ENCODE measurements around the gene USP5.

The USP5 gene

DNA sequence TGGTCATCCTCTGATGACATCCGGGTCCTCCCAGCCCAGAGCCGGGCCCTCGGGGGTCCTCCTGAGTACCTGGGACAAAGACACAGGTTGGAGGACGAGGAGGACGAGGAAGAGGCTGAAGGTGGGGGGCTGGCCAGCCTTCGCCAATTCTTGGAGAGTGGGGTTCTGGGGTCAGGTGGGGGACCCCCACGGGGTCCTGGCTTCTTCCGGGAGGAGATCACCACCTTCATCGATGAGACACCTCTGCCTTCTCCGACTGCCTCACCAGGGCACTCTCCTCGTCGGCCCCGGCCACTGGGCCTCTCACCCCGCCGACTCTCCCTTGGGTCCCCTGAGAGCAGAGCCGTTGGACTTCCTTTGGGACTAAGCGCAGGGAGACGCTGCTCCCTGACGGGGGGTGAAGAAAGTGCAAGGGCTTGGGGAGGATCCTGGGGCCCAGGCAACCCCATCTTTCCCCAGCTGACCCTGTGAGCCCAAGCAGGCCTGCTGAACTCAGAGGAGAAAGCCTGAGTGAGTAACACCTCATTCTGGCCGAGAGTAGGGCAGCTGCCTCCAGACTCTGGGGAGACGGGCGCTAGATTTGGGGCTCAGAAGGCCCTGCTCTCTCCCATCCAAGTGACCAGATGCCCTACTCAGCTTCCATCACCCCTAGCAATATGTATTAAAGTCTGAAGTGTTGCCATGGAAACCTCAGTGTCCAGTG, 25.1 kb upstream of the USP5 start:
- DNase-seq, result no peak

DNA sequence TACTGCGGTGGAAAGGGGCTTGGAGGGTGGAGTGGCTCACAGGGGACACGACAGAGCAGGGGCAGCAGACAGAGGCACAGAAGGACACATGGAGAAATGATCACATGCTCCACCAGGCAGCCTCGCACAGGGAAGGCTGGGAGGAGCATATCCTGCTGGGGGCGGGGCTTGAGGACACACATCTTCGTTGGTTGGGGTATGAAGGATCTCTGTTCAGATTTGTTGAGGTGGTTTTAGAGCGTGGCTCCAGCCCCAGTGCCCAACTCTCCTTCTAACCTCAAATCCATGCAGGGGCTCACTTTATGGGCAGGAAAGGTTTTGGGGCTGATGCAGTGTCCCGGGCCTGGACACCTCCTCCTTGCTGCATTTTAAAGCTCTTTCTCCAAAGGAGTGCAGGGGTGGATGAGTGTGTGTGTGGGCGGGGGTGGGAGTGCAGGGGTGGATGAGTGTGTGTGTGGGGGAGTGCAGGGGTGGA, 24.5 kb upstream of the USP5 start:
- DNase-seq, result peak; percentile 46 to 55

DNA sequence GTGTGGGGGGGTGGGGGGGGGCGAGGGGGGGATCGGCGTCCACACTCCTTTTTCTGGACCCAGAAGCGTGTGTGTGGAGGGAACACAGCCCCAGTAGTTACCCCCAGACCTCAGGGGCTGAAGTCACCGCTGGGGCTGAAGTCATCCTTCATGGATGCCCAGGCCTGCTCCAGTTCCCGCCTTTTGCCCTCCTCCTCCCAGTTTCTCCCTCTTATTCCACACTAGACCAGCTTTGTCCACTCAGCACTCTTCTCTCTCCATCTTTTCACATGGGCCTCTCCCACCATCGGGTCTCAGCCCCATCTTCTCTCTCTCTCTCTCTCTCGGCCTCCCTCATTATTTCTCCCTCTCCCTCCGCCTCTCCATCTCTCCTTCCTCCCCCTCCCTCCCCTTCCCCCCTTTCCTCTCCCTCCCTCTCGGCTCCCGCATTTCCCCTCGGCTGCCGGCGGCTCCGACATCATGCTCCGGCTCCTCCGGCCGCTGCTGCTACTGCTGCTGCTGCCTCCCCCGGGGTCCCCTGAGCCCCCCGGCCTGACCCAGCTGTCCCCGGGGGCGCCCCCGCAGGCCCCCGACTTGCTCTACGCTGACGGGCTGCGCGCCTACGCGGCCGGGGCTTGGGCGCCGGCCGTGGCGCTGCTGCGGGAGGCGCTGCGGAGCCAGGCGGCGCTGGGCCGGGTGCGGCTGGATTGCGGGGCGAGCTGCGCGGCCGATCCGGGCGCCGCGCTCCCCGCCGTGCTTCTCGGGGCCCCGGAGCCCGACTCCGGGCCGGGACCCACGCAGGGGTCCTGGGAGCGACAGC, 23.8 kb upstream of the USP5 start, which contains the start of gene P3H3:
TSS of gene P3H3 (plus strand) at position 426 of the 799 bp plus-strand sequence. CDS start at position 460, 34 bp downstream.
- peak in 1 of 2 experiments; percentile 22 for DNase-seq

DNA sequence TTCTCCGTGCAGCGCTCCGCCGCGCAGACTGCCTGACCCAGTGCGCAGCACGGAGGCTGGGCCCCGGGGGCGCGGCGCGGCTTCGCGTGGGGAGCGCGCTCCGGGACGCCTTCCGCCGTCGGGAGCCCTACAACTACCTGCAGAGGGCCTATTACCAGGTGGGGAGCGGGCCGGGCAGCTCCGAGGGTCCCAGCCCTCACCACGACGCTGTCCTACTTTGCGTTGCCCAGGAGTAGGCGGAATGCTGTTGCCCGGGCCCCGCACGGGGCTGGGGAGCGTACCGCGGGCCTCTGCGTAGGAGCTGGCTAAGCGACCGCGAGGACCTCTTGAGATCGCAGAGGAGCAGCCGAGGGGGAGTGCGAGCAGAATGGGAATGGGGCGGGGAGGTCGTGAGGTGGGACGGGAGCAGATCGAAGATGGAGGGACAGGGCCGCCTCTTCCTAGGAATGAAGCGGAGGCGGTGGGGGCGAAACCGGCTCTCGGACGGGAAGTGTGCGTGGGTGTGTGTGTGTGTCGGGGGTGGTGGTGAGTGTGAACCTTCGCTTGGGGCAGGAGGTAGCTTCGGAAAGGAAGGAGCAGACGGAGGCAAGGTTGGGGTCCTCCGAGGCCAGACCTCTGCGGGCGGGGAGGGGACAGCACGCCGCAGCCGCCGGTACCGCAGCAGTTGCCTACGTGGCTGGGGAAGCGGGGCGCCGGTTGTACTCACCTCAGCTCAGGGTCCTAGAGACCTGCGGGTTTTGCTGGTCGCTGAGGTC, 23.0 kb upstream of the USP5 start:
- DNase-seq, result no peak

DNA sequence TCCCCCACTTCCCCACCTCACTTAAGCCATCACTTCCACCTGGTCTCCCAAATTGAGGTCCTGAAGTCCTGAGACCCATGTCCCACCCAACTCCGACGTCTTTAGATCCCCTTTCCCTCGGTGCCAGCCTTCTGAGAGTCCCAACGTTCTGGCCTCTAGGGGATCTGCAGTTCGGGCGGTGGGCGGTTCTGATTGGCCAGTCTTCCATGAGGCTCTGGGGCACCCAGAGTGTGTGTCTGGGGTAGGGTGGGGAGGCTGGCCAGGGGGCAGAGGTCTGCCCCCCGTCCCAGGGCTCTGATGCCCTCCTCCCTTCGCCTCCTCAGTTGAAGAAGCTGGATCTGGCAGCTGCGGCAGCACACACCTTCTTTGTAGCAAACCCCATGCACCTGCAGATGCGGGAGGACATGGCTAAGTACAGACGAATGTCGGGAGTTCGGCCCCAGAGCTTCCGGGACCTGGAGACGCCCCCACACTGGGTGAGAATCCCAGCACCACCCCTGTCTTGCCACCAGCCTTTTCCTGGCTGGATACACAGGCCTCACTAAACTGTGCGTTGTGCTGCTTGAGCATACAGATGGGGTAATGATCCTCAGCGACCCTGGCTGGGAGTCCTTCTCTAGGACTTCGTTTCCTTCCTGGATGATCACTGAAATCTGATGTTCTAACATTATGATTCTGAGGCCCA, 22.3 kb upstream of the USP5 start:
- no peak for DNase-seq

DNA sequence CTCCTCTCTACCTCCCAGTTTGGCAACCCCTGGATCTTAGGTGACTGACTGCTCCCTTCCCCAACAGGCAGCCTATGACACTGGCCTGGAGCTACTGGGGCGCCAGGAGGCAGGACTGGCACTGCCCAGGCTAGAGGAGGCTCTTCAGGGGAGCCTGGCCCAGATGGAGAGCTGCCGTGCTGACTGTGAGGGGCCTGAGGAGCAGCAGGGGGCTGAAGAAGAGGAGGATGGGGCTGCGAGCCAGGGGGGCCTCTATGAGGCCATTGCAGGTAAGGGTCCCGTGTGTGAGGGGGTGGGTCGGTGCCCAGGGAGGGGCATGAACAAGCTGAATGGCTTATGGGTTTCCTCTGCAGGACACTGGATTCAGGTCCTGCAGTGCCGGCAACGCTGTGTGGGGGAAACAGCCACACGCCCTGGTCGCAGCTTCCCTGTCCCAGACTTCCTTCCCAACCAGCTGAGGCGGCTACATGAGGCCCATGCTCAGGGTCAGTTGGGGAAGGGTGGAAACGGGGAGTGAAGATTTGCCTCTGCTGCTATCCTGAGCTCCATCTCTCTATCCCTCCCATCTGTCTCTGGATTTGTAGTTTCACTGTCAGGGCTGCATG, 21.6 kb upstream of the USP5 start:
- no peak for DNase-seq

DNA sequence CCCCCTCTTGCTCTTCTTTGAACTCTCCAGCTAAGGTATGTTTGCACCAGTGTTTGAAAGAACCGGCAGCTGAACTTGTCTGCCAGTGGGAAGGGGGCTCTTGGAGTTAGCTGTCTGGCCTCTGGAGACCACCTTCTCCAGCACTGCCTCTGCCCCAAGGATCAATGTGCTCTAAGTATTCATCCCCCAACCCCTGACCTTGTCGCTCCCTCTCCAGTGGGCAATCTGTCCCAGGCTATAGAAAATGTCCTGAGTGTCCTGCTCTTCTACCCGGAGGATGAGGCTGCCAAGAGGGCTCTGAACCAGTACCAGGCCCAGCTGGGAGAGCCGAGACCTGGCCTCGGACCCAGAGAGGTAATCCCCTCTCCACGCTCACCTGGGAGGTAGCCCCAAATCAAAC, 21.0 kb upstream of the USP5 start:
- DNase-seq, result no peak

DNA sequence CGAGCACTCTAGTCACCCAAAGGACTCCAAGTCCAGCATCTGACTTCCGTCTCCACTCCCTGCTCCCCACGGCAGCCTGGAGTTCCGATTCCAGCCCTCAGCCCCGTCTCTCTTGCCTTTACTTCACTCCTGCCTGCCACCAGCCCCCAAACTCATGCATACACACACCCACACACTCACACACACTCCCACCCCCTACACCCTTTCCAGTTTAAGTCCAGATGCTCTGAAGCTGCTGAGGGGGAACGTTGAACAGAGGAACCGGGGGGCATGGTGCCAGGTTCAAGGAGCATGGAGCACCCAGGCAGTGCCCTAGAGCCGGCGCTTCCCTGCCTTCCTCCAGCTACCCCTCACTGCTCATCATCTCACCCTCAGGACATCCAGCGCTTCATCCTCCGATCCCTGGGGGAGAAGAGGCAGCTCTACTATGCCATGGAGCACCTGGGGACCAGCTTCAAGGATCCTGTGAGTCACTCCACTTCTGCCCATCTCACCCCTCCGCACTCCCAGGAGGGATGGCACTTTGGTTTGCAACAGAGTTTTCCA, 20.4 kb upstream of the USP5 start:
- no peak for DNase-seq

DNA sequence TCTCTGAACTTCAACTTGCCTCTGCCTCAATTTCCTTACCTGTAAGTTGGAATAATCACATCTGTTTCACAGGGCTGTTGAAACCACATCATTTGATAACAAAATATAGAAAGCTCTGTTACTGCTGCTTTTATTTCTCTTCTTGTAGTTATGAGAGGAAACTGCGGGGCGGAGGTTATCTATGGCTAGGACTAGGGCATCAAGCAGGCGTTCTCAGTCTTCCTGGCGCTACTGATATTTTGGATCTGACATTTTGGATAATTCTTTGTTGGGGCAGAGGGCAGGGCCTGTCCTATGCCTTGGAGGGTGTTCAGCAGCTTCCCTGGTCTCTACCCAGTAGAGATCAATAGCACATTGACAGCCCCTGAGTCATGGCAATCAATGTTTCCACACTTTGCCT, 19.8 kb upstream of the USP5 start:
- DNase-seq, result no peak

DNA sequence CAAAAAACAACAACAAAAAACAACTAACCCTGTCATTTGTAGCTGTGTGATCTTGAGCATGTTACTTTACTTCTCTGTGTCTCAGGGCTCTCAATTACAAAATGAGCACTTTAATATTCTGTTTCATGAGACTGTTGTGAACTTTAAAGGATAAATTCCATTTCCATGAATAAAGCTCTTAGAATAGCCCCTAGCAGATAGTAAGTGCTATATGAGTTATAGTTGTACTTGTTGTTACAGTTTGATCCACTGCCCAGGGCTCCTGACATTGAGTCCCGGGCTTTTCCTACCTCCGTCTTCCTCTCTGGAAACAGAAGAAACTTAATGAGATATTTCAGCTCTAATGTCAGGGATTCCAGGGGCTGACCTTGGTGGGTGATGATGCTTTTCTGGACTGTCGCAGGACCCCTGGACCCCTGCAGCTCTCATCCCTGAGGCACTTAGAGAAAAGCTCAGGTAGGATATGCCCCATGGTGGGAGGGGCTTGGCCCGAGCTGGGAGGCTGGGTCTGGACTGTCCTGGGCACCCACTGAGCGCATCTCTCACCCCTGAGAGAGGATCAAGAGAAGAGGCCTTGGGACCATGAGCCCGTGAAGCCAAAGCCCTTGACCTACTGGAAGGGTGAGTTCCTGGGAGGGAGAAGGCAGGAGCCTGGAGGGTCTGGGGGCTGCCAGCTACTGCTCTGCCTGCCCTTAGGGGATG, 18.6 kb upstream of the USP5 start:
- DNase-seq, result no peak

DNA sequence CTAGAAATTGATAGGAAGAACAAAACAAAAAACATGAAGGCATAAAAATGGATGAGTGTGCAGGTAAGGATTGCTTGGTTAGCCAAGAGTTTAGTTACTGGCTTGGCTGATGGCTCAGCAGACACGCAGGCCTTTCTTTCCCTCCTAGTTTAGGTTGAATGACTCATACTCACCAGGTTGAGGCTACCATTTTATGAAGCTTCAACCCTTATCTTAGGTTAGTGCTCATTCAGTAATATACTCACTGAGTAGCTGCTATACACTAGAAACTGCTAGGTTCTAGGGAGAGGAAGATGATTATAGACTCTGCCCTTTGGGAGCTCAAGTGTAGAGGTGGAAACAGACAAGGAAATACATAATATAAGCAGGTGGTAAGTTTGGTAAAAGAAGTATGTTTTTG, 17.7 kb upstream of the USP5 start:
- DNase-seq, result no peak

DNA sequence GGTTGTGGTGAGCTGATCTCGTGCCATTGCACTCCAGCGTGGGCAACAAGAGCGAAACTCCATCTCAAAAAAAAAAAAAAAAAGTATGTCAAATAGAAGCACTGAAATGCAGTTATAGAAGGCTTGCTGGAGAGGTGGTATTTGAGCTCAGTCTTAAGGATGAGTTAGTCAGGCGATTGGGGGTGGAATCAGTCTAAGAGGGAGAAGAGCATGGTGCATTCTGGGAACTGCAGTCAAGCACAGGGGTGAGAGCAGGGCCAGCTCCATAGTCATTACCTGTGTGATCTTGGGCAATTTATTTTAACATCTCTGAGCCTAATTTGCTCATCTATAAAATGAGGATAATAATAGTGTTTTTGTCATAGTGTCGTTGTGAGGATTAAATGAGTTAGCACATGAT, 17.1 kb upstream of the USP5 start:
- no peak for DNase-seq

DNA sequence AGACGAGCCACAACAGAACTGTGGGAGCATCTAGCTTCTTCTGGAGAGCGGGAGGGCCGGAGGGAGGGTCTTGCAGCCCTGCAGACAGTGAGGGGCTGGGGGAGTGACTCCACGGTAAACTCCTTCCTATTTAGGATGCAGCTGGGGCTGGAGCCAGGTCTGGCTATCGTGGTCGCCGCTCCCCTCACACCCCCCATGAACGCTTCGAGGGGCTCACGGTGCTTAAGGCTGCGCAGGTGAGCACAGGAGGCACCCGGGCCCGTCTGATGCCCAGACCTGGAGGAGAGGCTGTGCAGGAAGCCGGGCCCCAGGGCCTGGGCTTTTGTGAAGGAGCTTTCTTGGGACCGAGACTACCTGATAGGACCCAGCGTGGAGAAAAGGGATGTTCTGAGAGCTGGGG, 15.1 kb upstream of the USP5 start:
- no peak for DNase-seq

DNA sequence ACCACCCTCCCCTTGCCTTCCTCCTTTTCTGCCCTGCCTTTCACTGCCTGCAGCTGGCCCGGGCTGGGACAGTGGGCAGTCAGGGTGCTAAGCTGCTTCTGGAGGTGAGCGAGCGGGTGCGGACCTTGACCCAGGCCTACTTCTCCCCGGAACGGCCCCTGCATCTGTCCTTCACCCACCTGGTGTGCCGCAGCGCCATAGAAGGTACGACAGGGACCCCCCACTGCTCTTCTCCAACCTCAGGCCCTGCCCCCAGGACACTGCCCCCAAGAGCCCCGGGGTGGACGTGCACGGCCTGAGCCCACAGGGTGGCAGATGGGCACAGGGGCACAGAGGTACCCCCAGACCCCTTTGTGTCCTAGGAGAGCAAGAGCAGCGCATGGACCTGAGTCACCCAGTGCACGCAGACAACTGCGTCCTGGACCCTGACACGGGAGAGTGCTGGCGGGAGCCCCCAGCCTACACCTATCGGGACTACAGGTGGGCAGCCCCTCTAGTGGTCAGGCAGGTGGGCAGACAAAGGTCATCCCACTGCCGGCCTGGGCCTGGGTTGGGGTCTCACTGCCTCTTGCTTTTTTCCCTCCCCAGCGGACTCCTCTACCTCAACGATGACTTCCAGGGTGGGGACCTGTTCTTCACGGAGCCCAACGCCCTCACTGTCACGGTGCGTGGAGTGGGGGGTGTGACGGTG, 14.4 kb upstream of the USP5 start:
- no peak for DNase-seq

DNA sequence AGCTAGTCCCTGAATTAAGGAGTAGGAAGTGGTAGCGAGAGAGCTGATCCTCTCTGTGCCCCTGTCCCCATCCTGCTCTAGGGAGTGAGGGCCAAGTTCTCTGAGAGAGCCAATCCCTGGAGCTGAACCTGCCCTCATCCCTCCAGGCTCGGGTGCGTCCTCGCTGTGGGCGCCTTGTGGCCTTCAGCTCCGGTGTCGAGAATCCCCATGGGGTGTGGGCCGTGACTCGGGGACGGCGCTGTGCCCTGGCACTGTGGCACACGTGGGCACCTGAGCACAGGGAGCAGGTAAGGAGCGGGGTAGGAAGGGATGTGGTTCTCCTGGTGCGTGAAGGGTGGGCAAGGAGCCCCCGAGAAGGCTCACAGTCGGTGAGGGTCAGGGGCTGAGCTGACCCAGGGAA, 13.1 kb upstream of the USP5 start:
- no peak for DNase-seq

DNA sequence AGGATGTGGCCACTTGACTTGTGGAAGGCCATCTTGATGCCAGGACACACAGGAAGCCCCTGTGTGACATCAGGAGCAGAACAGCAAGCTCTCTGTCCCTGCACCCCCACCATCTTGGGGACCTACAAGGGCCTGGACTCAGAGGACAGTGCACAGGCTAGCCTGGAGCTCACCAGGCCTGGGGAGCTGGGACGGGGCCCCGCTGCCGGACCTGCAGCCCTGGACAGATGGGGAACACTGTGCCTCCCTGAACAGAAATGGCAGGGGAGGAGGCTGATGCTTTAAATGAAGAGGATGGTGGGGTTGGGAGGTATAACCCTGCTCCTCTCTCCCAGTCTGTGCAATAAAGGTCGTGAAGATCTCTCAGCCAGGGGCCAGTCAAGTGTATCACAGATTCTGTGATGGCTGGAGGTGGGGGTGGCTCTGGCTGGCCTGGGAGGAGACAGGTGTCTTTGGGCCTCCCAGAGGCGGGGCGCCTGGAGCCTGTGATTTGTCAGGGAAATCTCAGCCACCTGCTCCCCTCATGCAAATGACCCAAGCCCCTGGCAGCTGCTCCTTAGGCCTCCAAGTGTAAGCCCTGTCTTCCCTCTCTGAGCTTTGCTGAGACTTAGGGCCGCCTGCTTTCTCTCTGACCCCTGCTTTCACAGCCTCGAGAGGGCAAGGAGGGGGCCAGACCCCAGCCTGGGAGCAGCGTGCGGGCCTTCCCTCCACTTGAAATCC, 12.3 kb upstream of the USP5 start:
- no peak for DNase-seq

DNA sequence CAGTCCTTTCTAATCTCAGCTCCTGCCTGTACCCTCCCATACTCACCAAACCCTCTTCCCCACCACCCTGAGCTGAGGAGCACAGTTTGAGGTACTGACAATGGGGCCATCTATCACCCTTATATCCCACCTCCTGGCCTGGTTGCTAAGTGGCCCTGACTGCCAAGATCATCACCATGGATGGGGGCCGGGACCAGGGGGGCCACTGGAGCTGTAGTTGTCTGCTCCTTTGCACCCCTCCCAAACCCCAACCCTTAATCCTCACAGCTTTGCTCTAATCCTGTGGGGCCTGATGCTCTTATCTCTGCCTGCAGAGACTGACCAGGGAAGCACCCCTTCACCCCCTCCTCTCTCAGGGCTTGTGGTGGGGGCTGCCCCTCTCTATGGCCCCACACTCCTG, 11.6 kb upstream of the USP5 start:
- DNase-seq, result no peak

DNA sequence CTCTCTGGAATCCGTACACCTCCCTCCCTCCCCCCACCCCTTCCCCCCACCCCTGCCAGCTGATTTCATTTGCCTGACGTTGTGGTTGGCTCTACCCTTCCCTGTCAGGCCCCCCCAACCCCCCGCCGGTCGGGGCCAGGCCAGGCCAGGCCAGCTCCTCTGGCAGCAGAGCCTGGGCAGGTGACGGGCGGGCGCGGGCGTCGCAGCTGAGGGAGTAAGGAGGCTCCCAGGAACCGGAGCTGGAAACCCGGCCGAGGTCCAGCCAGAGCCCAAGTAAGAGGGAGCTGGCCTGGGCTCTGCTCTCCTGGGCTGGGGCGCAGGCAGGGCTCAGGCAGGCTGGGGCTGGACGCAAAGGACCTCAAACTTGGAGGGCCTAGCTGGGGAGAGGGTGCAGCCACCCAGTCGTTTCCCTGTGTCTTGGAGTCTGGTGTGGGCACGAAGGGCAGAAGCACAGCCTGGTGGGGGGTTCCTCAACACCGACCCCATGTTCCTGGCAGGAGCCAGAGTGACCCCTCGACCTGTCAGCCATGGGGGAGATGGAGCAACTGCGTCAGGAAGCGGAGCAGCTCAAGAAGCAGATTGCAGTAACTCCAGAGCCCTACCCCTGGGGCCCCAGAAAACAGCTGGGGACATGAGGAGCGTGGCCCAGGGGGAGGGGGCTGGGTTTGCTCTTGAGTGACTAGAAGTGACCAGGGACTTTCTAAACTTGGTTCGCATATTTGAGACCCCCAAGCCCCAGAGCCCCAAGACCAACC, 11.0 kb upstream of the USP5 start, which contains the start of gene GNB3:
TSS of gene GNB3 (plus strand) at position 165 of the 755 bp plus-strand sequence. CDS start at position 528, 363 bp downstream.
- DNase-seq, result no peak

DNA sequence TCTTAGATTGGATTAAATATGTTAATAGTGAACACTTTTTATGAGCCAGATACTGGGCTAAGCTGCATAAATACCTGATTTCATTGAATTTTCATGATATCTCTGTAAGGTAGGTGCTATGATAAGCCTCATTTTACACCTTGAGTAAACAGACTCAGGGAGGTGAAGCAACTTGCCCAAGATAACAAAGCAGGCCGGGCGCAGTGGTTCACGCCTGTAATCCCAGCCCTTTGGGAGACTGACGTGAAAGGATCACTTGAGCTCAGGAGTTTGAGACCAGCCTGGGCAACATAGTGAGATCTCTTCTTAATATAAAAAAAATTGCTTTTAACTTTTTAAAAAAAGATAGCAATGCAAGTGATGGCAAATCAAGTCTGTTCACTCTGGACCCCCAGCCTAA, 9.9 kb upstream of the USP5 start:
- DNase-seq, result no peak
